ENCODE measurements around the gene INSYN1. TPM values are rescaled to one million over a fixed set of nuclear protein-coding genes. Genes with fewer than 3 reads are reported as not detected.
"Not testable (repeated sequence)": the region's sequence is repeated elsewhere in the genome, so short reads cannot be mapped to it uniquely, and the experiment has no call there.

The INSYN1 gene
- total RNA-seq, 2 experiments from 2014 or later: not detected

GRCh38 chr15:73702311-73703239 is 50.6 kb downstream of the INSYN1 start:
- CTCF ChIA-PET: interaction anchor here (0.5 to 12.5 kb wide), 6 partner anchors 9 to 397 kb away, joined by 3 to 414 read pairs (median 20); partner anchors contain the start of gene NPTN

GRCh38 chr15:73700041-73700842 is 52.9 kb downstream of the INSYN1 start:
- intact Hi-C loops (cut with micrococcal nuclease): loop anchor here (1.0 to 2.0 kb wide), 5 partner anchors 23 to 459 kb away; no protein-coding TSS in a partner anchor

More at GRCh38 chr15:73702311-73703239, 50.6 kb downstream of the INSYN1 start:
- Mint-ChIP-seq H3K4me1 (ENCODE audit: low read depth) (peaks cover 11% of the 10 kb centered on the region), H3K27me3 (ENCODE audit: low read depth) (peaks cover 31% of the 10 kb centered on the region)
- intact Hi-C loops (cut with micrococcal nuclease); H3K36me3 Mint-ChIP-seq (ENCODE audit: low read depth); DNase-seq; H3K4me3 Mint-ChIP-seq; H3K9me3 Mint-ChIP-seq; H3K27ac Mint-ChIP-seq: not testable (repeated sequence)

GRCh38 chr15:73699249-73700040 is 53.7 kb downstream of the INSYN1 start:
- no peak overlapping the region for H3K27ac Mint-ChIP-seq
- CTCF ChIA-PET: interaction anchor here (0.6 to 12.5 kb wide), 22 partner anchors 7 to 980 kb away, joined by 3 to 414 read pairs (median 4); partner anchors contain the start of genes CD276 and NPTN
- H3K36me3 Mint-ChIP-seq (ENCODE audit: low read depth): no peaks in the 10 kb centered on the region
- no peaks in the 10 kb centered on the region for H3K9me3 Mint-ChIP-seq
- H3K4me1 Mint-ChIP-seq (ENCODE audit: low read depth): peaks cover 24% of the 10 kb centered on the region
- peaks cover 49% of the 10 kb centered on the region for H3K27me3 Mint-ChIP-seq (ENCODE audit: low read depth)
- DNase-seq: no peak
- no peak overlapping the region for H3K4me3 Mint-ChIP-seq
- intact Hi-C loops (cut with micrococcal nuclease): loop anchor here (1.0 to 2.0 kb wide), 5 partner anchors 22 to 458 kb away; no protein-coding TSS in a partner anchor

More at GRCh38 chr15:73700041-73700842, 52.9 kb downstream of the INSYN1 start:
- peaks cover 24% of the 10 kb centered on the region for H3K4me1 Mint-ChIP-seq (ENCODE audit: low read depth)
- H3K27me3 Mint-ChIP-seq (ENCODE audit: low read depth): peaks cover 44% of the 10 kb centered on the region
- no peak overlapping the region for H3K4me3 Mint-ChIP-seq
- H3K36me3 Mint-ChIP-seq (ENCODE audit: low read depth): no peaks in the 10 kb centered on the region
- no peaks in the 10 kb centered on the region for H3K9me3 Mint-ChIP-seq
- DNase-seq: peak; percentile 89
- no peak overlapping the region for H3K27ac Mint-ChIP-seq
- CTCF ChIA-PET: interaction anchor here (0.6 to 12.5 kb wide), 19 partner anchors 8 to 981 kb away, joined by 3 to 414 read pairs (median 5); partner anchors contain the start of genes CD276 and NPTN

GRCh38 chr15:73697033-73697467 is 56.1 kb downstream of the INSYN1 start:
- peaks cover 24% of the 10 kb centered on the region for H3K4me1 Mint-ChIP-seq (ENCODE audit: low read depth)
- CTCF ChIA-PET: interaction anchor here (0.8 to 12.5 kb wide), 6 partner anchors 11 to 61 kb away, joined by 3 to 414 read pairs (median 10); partner anchors contain the start of gene NPTN
- DNase-seq: peak; percentile 95
- intact Hi-C loops (cut with micrococcal nuclease): loop anchor here (1.0 to 2.0 kb wide), 4 partner anchors 12 to 914 kb away; partner anchors contain the start of gene ADPGK
- no peaks in the 10 kb centered on the region for H3K9me3 Mint-ChIP-seq
- peaks cover 60% of the 10 kb centered on the region for H3K27me3 Mint-ChIP-seq (ENCODE audit: low read depth)
- peak overlapping the region; percentile 9 for H3K4me3 Mint-ChIP-seq
- H3K36me3 Mint-ChIP-seq (ENCODE audit: low read depth): no peaks in the 10 kb centered on the region
- H3K27ac Mint-ChIP-seq: peak overlapping the region; percentile 35

GRCh38 chr15:73696641-73697001 is 56.5 kb downstream of the INSYN1 start:
- CTCF ChIA-PET: interaction anchor here (0.8 to 12.5 kb wide), 5 partner anchors 11 to 204 kb away, joined by 3 to 414 read pairs (median 4); partner anchors contain the start of gene NPTN
- Mint-ChIP-seq H3K4me1 (ENCODE audit: low read depth) (peaks cover 24% of the 10 kb centered on the region), H3K27me3 (ENCODE audit: low read depth) (peaks cover 60% of the 10 kb centered on the region), H3K27ac (peak overlapping the region; percentile 35), H3K36me3 (ENCODE audit: low read depth) (no peaks in the 10 kb centered on the region), H3K9me3 (no peaks in the 10 kb centered on the region), H3K4me3 (peak overlapping the region; percentile 9)
- intact Hi-C loops (cut with micrococcal nuclease): loop anchor here (1.0 to 2.0 kb wide), 4 partner anchors 11 to 914 kb away; partner anchors contain the start of gene ADPGK
- DNase-seq: no peak

GRCh38 chr15:73695773-73696640 is 57.1 kb downstream of the INSYN1 start:
- Mint-ChIP-seq H3K4me1 (ENCODE audit: low read depth) (peaks cover 24% of the 10 kb centered on the region), H3K27ac (no peak overlapping the region)
- intact Hi-C loops (cut with micrococcal nuclease): loop anchor here (2.0 kb wide), 2 partner anchors 553 to 913 kb away; partner anchors contain the start of gene ADPGK

GRCh38 chr15:73694419-73694818 is 58.7 kb downstream of the INSYN1 start:
- no peaks in the 10 kb centered on the region for H3K36me3 Mint-ChIP-seq (ENCODE audit: low read depth)
- H3K9me3 Mint-ChIP-seq: no peaks in the 10 kb centered on the region
- DNase-seq: no peak
- no peak overlapping the region for H3K27ac Mint-ChIP-seq
- CTCF ChIA-PET: interaction anchor here (1.3 to 12.5 kb wide), 3 partner anchors 12 to 58 kb away, joined by 4 to 414 read pairs (median 7); partner anchors contain the start of gene NPTN
- H3K4me1 Mint-ChIP-seq (ENCODE audit: low read depth): peaks cover 19% of the 10 kb centered on the region
- intact Hi-C loops (cut with micrococcal nuclease): no loop called here
- no peak overlapping the region for H3K4me3 Mint-ChIP-seq
- H3K27me3 Mint-ChIP-seq (ENCODE audit: low read depth): peaks cover 50% of the 10 kb centered on the region

More at GRCh38 chr15:73695773-73696640, 57.1 kb downstream of the INSYN1 start:
- Mint-ChIP-seq H3K4me3 (no peak overlapping the region), H3K36me3 (ENCODE audit: low read depth) (no peaks in the 10 kb centered on the region), H3K9me3 (no peaks in the 10 kb centered on the region), H3K27me3 (ENCODE audit: low read depth) (peaks cover 60% of the 10 kb centered on the region)
- DNase-seq: no peak
- CTCF ChIA-PET: interaction anchor here (0.6 to 12.5 kb wide), 8 partner anchors 9 to 205 kb away, joined by 3 to 414 read pairs (median 5); partner anchors contain the start of gene NPTN

GRCh38 chr15:73691396-73691795 is 61.8 kb downstream of the INSYN1 start:
- CTCF ChIA-PET: interaction anchor here (1.2 to 1.4 kb wide), 2 partner anchors 9 to 14 kb away, joined by 4 to 7 read pairs; no protein-coding TSS in a partner anchor
- intact Hi-C loops (cut with micrococcal nuclease): no loop called here

GRCh38 chr15:73688455-73688854 is 64.7 kb downstream of the INSYN1 start:
- Mint-ChIP-seq H3K27me3 (ENCODE audit: low read depth) (peaks cover 33% of the 10 kb centered on the region), H3K27ac (no peak overlapping the region), H3K4me3 (no peak overlapping the region), H3K36me3 (ENCODE audit: low read depth) (no peaks in the 10 kb centered on the region), H3K9me3 (no peaks in the 10 kb centered on the region), H3K4me1 (ENCODE audit: low read depth) (peaks cover 12% of the 10 kb centered on the region)
- DNase-seq: no peak
- intact Hi-C loops (cut with micrococcal nuclease): no loop called here
- CTCF ChIA-PET: interaction anchor here (0.7 to 1.0 kb wide), 3 partner anchors 10 to 52 kb away, joined by 3 to 5 read pairs (median 3); no protein-coding TSS in a partner anchor

More at GRCh38 chr15:73691396-73691795, 61.8 kb downstream of the INSYN1 start:
- Mint-ChIP-seq H3K4me1 (ENCODE audit: low read depth) (peaks cover 3% of the 10 kb centered on the region), H3K9me3 (no peaks in the 10 kb centered on the region), H3K36me3 (ENCODE audit: low read depth) (no peaks in the 10 kb centered on the region), H3K4me3 (no peak overlapping the region), H3K27me3 (ENCODE audit: low read depth) (peaks cover 36% of the 10 kb centered on the region), H3K27ac (no peak overlapping the region)
- DNase-seq: peak; percentile 37

- H3K4me3 Mint-ChIP-seq: no peak overlapping the region
- intact Hi-C loops (cut with micrococcal nuclease): no loop called here
- CTCF ChIA-PET: interaction anchor here (0.6 to 2.1 kb wide), 4 partner anchors 10 to 51 kb away, joined by 3 to 13 read pairs (median 7); no protein-coding TSS in a partner anchor
- H3K9me3 Mint-ChIP-seq: no peaks in the 10 kb centered on the region
- H3K4me1 Mint-ChIP-seq (ENCODE audit: low read depth): peaks cover 12% of the 10 kb centered on the region
- H3K27ac Mint-ChIP-seq: no peak overlapping the region
- peaks cover 38% of the 10 kb centered on the region for H3K27me3 Mint-ChIP-seq (ENCODE audit: low read depth)
- DNase-seq: no peak
- no peaks in the 10 kb centered on the region for H3K36me3 Mint-ChIP-seq (ENCODE audit: low read depth)
Observed at GRCh38 chr15:73687351-73687750, 65.8 kb downstream of the INSYN1 start.

Data from activated naive CD4-positive, alpha-beta T cell treated with anti-CD3 and anti-CD28 coated beads for 36 hours (primary cell).